ENCODE results near the gene AGBL4.

AGBL4 gene

GRCh38 chr1:48498096-48498791, 1525.5 kb downstream of the AGBL4 start:
- peak; percentile 68 for DNase-seq

DNA sequence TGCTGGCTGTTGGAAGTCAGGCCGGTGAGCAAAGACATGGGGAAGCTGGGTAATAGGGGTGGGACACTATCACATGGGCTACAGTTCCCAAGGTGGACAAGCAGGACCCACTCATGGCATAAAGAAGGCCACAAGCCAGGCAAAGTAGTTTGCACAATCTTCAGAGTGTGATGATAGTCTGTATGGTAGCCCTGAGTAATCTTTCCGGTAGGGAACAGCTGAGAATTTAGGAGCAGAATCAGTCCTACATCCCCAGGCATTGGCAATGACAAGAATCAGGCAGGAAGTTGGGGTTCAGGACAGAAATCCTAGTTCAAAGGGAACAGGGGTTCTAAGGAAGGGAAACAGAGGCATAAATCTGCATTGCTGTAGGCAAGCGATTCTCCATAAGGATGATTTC, 1527.8 kb downstream of the AGBL4 start:
- DNase-seq, result no peak

GRCh38 chr1:48495166-48495565, 1528.6 kb downstream of the AGBL4 start:
- DNase-seq, result no peak

GRCh38 chr1:48493970-48494769, 1529.6 kb downstream of the AGBL4 start:
- DNase-seq, result no peak

GRCh38 chr1:48493041-48493440, 1530.7 kb downstream of the AGBL4 start:
- DNase-seq, result no peak

- no peak for DNase-seq
Observed at GRCh38 chr1:48492392-48492791, 1531.4 kb downstream of the AGBL4 start.

DNA sequence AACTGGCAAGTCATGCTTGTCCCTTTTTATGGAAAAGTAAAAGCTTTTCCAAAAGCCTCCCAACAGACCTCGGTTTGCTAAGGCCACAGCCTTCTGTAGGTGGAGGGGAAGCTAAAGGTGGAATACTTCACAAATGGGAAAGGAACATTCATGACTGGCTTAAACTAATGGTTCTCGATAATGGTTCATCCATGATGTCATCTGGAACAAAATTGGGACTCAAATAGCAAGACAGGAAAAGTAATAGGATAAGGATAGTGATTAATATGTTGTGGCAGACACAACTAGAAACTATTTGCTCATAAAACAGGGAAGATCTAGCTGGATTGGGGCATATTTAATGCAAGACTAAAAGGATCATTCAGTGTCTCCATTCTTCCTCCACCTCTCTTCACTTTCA, 1535.0 kb downstream of the AGBL4 start:
- DNase-seq, result no peak

All from activated CD8-positive, alpha-beta memory T cell treated with anti-CD3 and anti-CD28 coated beads, Interleukin-2, amount 50 U/mL, for 4 hours (primary cell).